Naive thymus-derived CD8-positive, alpha-beta T cell (primary cell): ENCODE results near the gene LTC4S. TPM values are rescaled to one million over a fixed set of nuclear protein-coding genes. Genes with fewer than 3 reads are reported as not detected.
A peak's percentile ranks its signal among the peaks of the same experiment; 100 is the strongest.

ENCODE experiments used
- ATAC-seq, 2 donors: fragments of 150-1000 bp; cut with Tn5 transposase in 1 of 2; sonication (Bioruptor Pico), chemical (Tn5 transposase) in 1 of 2; 1 replicate in 1 of 2; 2 replicates in 1 of 2; pipeline ENCODE4 v1.10.0; 2021; ENCODE audit warnings: mild to moderate bottlenecking in 2 of 2, moderate library complexity in 2 of 2
- POLR2A ChIA-PET: fragments of 350-600 bp; sonication (Branson Sonifier 250); formaldehyde crosslinking; loops from one replicate; lab custom pipeline; 2021; ENCODE audit warnings: antibody characterized with exemption; lab: Charles Lee
- DNase-seq, 10 donors: peaks; one replicate each; pipeline versions ENCODE4 v3.0.0 to v3.0.0-alpha.2; 2020 to 2022
- H3K27ac Mint-ChIP-seq, 10 donors: one replicate each; pipeline ENCODE4 v1.8.0; 2020 to 2022; ENCODE audit warnings: mild to moderate bottlenecking in 10 of 10, mixed read lengths in 10 of 10, moderate library complexity in 4 of 10, inconsistent platforms in 1 of 10
- H3K27me3 Mint-ChIP-seq, 5 donors: one replicate each; pipeline ENCODE4 v1.8.0; 2021 to 2022; ENCODE audit warnings: mixed read lengths in 5 of 5
- H3K36me3 Mint-ChIP-seq, 3 donors: one replicate each; pipeline ENCODE4 v1.8.0; 2020 to 2022; ENCODE audit warnings: mixed read lengths in 3 of 3, mild to moderate bottlenecking in 2 of 3, inconsistent platforms in 1 of 3
- H3K4me1 Mint-ChIP-seq, 4 donors: one replicate each; pipeline ENCODE4 v1.8.0; 2021 to 2022; ENCODE audit warnings: mixed read lengths in 4 of 4
- H3K4me3 Mint-ChIP-seq, 10 donors: one replicate each; pipeline ENCODE4 v1.8.0; 2020 to 2022; ENCODE audit warnings: mild to moderate bottlenecking in 10 of 10, mixed read lengths in 10 of 10, moderate library complexity in 6 of 10, inconsistent platforms in 1 of 10
- H3K9me3 Mint-ChIP-seq, 9 donors: one replicate each; pipeline ENCODE4 v1.8.0; 2020 to 2022; ENCODE audit warnings: mixed read lengths in 9 of 9, mild to moderate bottlenecking in 3 of 9, inconsistent platforms in 1 of 9, moderate library complexity in 1 of 9
- polyA plus RNA-seq, 3 donors: library from polyadenylated mRNA; unstranded; fragments of 300-500 nt; fragmentation: Illumina TruSeq; gene quantifications; one replicate each; pipeline ENCODE4 v1.2.3, GENCODE V29; 2021
- total RNA-seq, 8 experiments: library from RNA in 2 of 8; stranded (reverse) in 2 of 8; gene quantifications; one replicate each; pipeline ENCODE4 v1.2.3 and lab custom pipeline; 2021 to 2026

LTC4S gene
- total and polyA plus RNA-seq, 5 experiments from 2014 or later = 1.5 to 6.1 (median 2.9) TPM

DNA sequence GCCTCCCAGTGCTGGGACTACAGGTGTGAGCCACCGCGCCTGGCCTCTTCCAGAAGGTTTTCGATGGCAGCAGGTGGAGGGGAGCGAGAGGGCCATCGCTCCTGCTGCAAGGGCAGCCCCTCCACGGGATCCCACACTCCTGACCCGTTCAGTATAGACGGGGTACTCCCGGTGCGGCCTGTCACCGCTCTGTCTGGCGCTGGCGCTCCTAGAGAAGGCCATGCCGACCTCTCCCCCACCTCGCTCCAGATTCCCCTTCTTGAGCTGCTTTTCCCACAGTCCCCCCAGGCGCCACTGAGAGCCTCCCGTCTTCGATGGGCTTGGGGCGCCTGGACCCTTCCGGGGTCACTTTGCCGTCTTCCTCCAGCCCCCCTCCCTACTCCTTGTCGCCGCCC, 22.6 kb downstream of the LTC4S start:
- Mint-ChIP-seq H3K36me3 (peaks cover 0 to 14% (median 0%) of the 10 kb centered on the region in 3 donors), H3K9me3 (no peaks in the 10 kb centered on the region), H3K27me3 (no peaks in the 10 kb centered on the region), H3K27ac (no peak overlapping the region), H3K4me3 (peak overlapping the region in 6 of 10 donors; percentile 4 to 82 (median 29)), H3K4me1 (peaks cover 16 to 37% (median 29%) of the 10 kb centered on the region in 4 donors)
- ATAC-seq (no peak), DNase-seq (no peak)
- POLR2A ChIA-PET = interaction anchor here (0.5 to 1.8 kb wide), 2 partner anchors 10 to 132 kb away, joined by 6 to 7 read pairs; partner anchors contain the start of gene MGAT4B

DNA sequence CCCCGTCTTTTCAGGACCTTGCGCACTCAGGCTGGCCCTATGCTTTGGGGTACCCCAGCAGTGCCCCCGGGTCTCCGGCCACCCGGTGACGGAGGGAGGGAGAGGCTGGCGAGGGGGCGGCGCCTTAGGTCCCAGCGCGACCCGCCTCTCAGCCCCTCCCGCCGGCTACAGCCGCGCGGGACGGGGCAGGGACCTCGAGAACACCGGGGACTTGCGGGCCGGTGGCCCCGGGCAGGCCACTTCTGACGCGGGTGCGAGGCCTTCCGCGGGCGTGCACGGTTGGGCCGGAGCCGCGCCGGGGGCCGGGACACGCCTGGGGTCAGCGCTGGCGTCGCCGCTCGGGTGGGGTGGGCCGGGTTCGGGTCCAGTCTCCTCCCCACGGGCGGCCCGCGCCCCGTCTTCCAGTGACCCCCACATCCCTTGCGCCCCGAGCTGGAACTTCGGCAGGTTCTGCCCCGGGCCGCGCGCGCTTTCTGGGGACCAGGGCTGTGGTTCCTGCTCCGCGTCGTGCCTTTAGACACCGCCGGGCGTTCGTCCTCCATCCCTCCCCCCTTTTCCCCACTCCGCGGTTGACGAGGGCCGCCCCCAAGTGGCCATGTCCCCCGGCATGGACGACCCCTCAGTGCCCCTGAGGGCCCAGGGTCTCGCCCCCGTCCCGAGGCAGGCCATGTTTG, 23.1 kb downstream of the LTC4S start:
- Mint-ChIP-seq H3K27me3 (peaks cover 0 to 2% (median 0%) of the 10 kb centered on the region in 5 donors), H3K36me3 (peaks cover 0 to 14% (median 0%) of the 10 kb centered on the region in 3 donors), H3K4me1 (peaks cover 19 to 42% (median 34%) of the 10 kb centered on the region in 4 donors), H3K4me3 (peak overlapping the region in 9 of 10 donors; percentile 30 to 95 (median 84)), H3K9me3 (no peaks in the 10 kb centered on the region), H3K27ac (peak overlapping the region in 2 of 10 donors; percentile 64 to 85)
- ATAC-seq (no peak), DNase-seq (no peak)
- POLR2A ChIA-PET = interaction anchor here (0.7 to 6.8 kb wide), 5 partner anchors 10 to 194 kb away, joined by 3 to 154 read pairs (median 6); partner anchors contain the start of genes HNRNPH1 and MGAT4B

DNA sequence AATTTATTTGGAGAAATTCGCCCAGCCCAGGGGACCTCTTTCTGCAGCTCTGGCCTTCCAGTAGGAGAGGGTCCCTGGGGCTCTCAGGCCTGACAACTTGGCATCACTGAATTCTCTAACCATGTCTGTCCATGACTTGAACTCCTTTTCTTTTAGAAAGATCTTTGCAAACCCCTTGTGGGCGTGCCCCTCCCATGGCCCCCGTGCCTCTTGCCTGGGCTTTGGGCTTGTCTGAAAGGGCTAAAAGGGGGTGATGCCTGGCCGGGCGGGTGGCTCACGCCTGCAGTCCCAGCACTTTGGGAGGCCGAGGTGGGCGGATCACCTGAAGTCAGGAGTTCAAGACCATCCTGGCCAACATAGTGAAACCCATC, 23.7 kb downstream of the LTC4S start:
- H3K4me1 Mint-ChIP-seq = peaks cover 25 to 47% (median 39%) of the 10 kb centered on the region in 4 donors
- no peak for ATAC-seq
- H3K9me3 Mint-ChIP-seq = no peaks in the 10 kb centered on the region
- peaks cover 0 to 2% (median 0%) of the 10 kb centered on the region in 5 donors for H3K27me3 Mint-ChIP-seq
- DNase-seq = no peak
- H3K4me3 Mint-ChIP-seq = peak overlapping the region; percentile 30 to 95 (median 84)
- POLR2A ChIA-PET = interaction anchor here (0.7 to 6.8 kb wide), 6 partner anchors 8 to 194 kb away, joined by 3 to 154 read pairs (median 5); partner anchors contain the start of genes HNRNPH1 and MGAT4B
- peak overlapping the region in 6 of 10 donors; percentile 22 to 92 (median 82) for H3K27ac Mint-ChIP-seq
- peaks cover 0 to 14% (median 0%) of the 10 kb centered on the region in 3 donors for H3K36me3 Mint-ChIP-seq

DNA sequence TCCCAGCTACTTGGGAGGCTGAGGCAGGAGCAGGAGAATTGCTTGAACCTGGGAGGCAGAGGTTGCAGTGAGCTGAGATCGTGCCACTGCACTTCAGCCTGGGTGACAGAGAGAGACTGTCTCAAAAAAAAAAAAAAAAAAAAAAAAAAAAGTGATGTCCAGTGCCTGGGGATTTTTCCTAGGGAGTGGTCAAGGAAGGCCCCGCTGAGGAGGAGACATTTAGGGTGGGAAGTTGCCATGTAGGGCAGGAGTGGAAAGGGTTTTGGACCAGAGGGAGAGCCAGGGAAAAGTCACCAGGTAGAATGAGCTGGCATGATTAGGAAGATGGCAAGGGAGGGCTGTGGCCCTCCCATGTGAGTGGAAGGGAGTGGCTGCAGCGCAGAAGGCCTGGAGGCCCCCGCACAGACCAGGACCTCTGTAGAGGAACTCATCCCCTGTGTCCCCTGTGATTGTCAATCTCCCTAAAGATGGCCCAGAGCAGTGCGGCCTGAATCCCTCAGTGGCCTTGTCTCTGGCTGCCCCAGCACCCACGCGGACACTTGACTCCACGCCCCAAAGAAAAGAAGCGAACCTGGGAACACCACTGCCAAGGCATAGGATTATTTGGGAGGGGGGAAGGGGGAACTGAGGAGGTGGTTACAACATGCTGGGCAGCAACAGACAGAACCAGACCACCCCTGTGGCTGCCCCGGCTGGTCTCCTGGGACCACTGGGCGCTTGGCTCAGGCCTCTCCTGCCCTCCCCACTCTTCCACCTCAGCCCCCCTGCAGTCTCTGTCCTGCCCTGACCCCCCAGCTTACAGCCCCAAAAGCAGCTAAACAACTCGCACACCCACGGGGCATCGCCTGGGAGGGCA, 24.3 kb downstream of the LTC4S start:
- Mint-ChIP-seq H3K36me3 (peaks cover 0 to 12% (median 0%) of the 10 kb centered on the region in 3 donors), H3K9me3 (no peaks in the 10 kb centered on the region), H3K27me3 (peaks cover 0 to 2% (median 0%) of the 10 kb centered on the region in 5 donors), H3K4me1 (peaks cover 26 to 54% (median 46%) of the 10 kb centered on the region in 4 donors), H3K27ac (peak overlapping the region; percentile 47 to 94 (median 84)), H3K4me3 (peak overlapping the region; percentile 73 to 95 (median 84))
- ATAC-seq (no peak), DNase-seq (no peak)
- POLR2A ChIA-PET = interaction anchor here (0.7 to 6.8 kb wide), 8 partner anchors 9 to 164 kb away, joined by 3 to 154 read pairs (median 5); partner anchors contain the start of genes LTC4S and MGAT4B

DNA sequence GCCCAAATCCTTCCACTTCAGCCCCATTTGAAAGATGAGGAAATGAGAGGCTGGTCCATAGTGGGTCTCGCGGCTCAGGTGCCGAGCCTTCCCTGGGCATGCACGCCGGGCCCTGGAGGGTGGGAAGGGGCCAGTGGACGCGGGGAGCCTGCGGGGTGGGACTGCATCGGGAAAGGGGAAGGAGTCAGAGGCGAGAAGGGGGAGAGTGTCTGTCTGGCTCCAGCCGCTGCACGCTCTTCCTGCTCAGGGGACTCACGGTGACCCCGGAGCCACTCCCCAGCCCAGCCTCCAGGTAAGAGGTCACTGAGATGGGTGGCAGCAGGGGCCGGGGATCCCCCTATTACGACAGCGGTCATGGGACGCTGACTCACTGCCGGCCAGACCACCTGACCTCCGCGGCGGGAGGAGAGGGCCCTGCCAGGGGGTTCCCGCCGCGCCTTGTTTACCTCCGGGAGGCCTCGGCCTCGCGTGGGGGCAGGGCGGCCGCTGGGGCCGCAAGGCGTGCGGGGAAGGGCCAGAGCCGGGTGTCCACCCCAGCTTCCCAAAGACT, 25.0 kb downstream of the LTC4S start:
- Mint-ChIP-seq H3K27me3 (peaks cover 0 to 2% (median 0%) of the 10 kb centered on the region in 5 donors), H3K4me3 (peak overlapping the region; percentile 73 to 95 (median 84)), H3K36me3 (peaks cover 0 to 16% (median 0%) of the 10 kb centered on the region in 3 donors), H3K9me3 (no peaks in the 10 kb centered on the region), H3K4me1 (peaks cover 28 to 55% (median 50%) of the 10 kb centered on the region in 4 donors), H3K27ac (peak overlapping the region; percentile 41 to 94 (median 86))
- DNase-seq (peak; percentile 63 to 92 (median 77)), ATAC-seq (peak; percentile 42 to 63)
- POLR2A ChIA-PET = interaction anchor here (0.6 to 6.8 kb wide), 9 partner anchors 8 to 96 kb away, joined by 3 to 154 read pairs (median 12); partner anchors contain the start of genes LTC4S, MAML1 and MGAT4B

DNA sequence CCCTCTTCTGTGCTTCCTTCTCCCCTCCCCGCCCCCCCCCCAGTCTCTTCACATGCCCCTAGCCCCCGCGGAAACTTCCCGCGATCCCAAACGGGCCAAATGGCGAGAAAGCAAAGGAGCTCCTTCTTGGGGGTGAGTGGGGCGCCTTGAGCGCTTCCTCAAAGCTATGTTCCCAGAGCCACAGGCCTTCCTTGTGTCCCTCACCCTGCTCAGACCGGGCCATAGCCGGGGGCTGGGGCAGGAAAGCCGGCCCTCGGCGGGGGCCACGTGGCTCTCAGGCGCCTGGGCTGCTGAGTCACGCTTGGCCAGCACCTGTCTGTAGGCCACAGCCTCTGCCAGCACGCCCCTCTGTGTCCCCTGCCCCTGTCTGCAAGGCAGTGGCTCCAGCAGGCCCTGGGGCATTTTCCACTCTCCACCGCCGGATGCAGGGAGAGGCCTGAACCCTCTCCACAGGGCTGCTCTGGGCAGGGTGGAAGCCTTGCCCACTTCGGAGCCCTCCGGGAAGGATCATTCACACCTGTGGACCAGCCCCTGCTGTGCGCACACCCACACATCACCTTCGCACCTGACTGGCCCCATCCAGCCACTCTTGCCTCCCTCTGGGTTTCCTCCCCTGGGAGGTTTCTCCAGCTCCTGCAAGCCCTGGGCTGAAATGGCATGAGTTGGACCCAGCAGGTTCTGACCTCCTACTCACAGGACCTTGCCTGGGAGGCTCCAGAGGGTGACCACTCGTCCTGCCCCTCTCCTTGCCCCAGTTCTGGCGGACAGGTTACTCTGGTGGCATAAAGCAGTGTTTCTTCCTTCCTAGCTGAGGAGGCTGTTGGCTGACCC, 25.7 kb downstream of the LTC4S start:
- H3K4me1 Mint-ChIP-seq = peaks cover 29 to 61% (median 52%) of the 10 kb centered on the region in 4 donors
- ATAC-seq = peak; percentile 1 to 7

DNA sequence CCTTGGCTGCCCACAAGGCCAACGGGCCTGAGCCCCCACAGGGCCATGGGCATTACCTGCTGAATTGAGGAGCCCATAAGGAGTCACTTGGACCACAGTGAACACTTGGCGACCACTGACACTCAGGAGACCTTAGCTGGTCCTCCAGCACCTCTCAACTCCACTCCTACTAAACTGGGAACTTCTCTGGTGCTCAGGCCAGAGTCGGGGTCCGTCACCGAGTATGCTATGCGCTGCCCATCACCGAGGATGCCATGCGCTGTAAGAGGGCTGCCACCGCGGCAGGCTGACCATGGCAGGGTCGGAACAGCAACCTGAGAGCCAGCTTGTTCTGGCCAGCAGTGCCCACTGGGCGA, 26.3 kb downstream of the LTC4S start:
- DNase-seq = peak in 1 of 10 donors; percentile 32
- Mint-ChIP-seq H3K4me1 (peaks cover 32 to 66% (median 58%) of the 10 kb centered on the region in 4 donors), H3K27me3 (peaks cover 0 to 2% (median 0%) of the 10 kb centered on the region in 5 donors), H3K36me3 (peaks cover 0 to 28% (median 4%) of the 10 kb centered on the region in 3 donors), H3K27ac (peak overlapping the region; percentile 85 to 94 (median 89)), H3K4me3 (peak overlapping the region; percentile 74 to 97 (median 84)), H3K9me3 (no peaks in the 10 kb centered on the region)
- POLR2A ChIA-PET = interaction anchor here (0.6 to 6.8 kb wide), 13 partner anchors 9 to 1193 kb away, joined by 3 to 154 read pairs (median 10); partner anchors contain the start of genes CLK4, HNRNPH1, LTC4S and MAML1
- ATAC-seq = no peak

More for the DNA sequence above, 25.7 kb downstream of the LTC4S start:
- peaks cover 0 to 2% (median 0%) of the 10 kb centered on the region in 5 donors for H3K27me3 Mint-ChIP-seq
- H3K27ac Mint-ChIP-seq = peak overlapping the region; percentile 85 to 94 (median 89)
- peaks cover 0 to 22% (median under 1%) of the 10 kb centered on the region in 3 donors for H3K36me3 Mint-ChIP-seq
- peak in 3 of 10 donors; percentile 28 to 40 (median 39) for DNase-seq
- peak overlapping the region; percentile 74 to 97 (median 84) for H3K4me3 Mint-ChIP-seq
- no peaks in the 10 kb centered on the region for H3K9me3 Mint-ChIP-seq
- POLR2A ChIA-PET = interaction anchor here (0.6 to 6.8 kb wide), 15 partner anchors 8 to 1193 kb away, joined by 3 to 154 read pairs (median 4); partner anchors contain the start of genes CLK4, HNRNPH1, LTC4S and MAML1

DNA sequence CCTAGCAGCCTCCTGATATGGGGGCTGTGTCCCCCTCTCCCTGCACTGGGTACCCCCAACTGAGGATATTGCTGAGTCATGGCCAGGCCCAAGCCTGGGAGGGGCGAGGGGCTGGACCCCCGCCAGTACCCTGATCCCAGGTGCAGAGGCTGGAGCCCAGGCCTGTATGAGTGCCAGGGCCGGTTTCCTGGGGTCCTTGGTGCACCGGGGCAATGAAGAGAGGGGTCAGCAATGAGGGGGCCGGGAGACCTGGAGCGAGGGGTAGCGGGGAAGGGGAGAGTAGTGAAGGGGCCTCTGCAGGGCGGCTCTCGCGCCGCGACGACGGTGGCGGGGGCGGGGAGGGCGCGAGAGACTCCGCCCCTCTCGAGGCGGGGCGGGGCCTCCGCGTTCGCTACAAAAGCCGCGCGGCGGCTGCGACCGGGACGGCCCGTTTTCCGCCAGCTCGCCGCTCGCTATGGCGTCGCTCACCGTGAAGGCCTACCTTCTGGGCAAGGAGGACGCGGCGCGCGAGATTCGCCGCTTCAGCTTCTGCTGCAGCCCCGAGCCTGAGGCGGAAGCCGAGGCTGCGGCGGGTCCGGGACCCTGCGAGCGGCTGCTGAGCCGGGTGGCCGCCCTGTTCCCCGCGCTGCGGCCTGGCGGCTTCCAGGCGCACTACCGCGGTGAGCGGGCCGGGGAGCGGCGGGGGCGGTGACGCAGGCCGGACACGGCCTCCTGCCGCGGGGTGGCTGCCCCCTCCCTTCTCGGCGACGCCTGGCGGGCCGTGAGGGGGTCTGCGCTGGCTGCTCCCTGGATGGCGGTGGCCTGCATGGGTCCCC, 26.9 kb downstream of the LTC4S start, which contains the start of gene SQSTM1:
Gene SQSTM1 (plus strand): TSS at position 423 of the 815 bp plus-strand sequence. CDS start 32 bp downstream, at position 455.
- peak; percentile 47 to 54 for ATAC-seq
- peaks cover 0 to 2% (median 0%) of the 10 kb centered on the region in 5 donors for H3K27me3 Mint-ChIP-seq
- H3K4me3 Mint-ChIP-seq = peak within 1 kb of the TSS; percentile 92 to 99 (median 95)
- peaks cover 33 to 63% (median 60%) of the 10 kb centered on the region in 4 donors for H3K4me1 Mint-ChIP-seq
- peaks cover 0 to 31% (median 4%) of the 10 kb centered on the region in 3 donors for H3K36me3 Mint-ChIP-seq
- H3K9me3 Mint-ChIP-seq = no peaks in the 10 kb centered on the region
- DNase-seq = peak; percentile 69 to 87 (median 82)
- POLR2A ChIA-PET = interaction anchor here (0.6 to 6.8 kb wide), 12 partner anchors 10 to 197 kb away, joined by 3 to 154 read pairs (median 11); partner anchors contain the start of genes HNRNPH1, LTC4S, MAML1 and MGAT4B
- peak within 1 kb of the TSS; percentile 92 to 99 (median 98) for H3K27ac Mint-ChIP-seq

DNA sequence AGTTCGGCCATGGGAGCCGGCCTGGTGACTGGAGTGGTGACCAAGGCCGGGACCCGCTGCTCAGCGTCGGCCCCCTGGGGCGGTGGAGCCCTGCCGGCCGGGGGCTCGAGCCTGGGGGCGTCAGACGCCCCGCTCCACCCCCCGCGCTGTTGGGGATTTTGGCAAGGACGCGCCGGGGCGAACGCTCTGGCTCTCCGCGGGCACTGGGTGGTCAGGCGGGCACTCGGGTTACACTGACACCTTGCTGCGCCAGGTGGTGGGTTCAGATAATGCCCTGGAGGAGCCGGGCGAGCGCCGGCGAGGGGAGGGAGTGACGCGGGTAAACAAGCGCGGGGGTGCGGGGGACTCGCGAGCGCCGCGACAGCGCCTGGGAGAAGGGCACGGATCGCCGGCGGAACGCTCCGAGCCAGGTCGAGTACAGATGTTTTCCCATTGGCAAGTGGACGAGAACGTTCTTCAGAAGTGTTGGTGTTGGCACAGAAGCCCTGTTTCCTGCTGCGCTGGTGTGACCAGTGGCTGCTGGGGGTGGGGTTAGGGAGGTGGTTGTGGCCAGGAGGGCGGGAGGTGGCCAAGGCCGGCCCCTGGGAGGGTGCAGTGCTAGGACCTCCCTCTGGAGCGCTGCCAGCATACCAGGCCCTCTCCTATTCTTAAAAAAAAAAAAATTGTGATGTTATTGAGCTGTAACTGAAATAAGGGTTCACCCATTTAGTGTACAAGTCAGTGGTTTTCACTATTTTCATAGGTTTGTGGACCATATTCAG, 27.7 kb downstream of the LTC4S start:
- POLR2A ChIA-PET = interaction anchor here (0.7 to 6.8 kb wide), 15 partner anchors 8 to 198 kb away, joined by 3 to 154 read pairs (median 8); partner anchors contain the start of genes HNRNPH1, LTC4S, MGAT4B and MRNIP
- peak; percentile 57 to 68 for ATAC-seq
- Mint-ChIP-seq H3K4me1 (peaks cover 32 to 60% (median 58%) of the 10 kb centered on the region in 4 donors), H3K4me3 (peak overlapping the region; percentile 92 to 99 (median 95)), H3K36me3 (peaks cover 0 to 38% (median 4%) of the 10 kb centered on the region in 3 donors), H3K9me3 (no peaks in the 10 kb centered on the region), H3K27me3 (peaks cover 0 to 2% (median 0%) of the 10 kb centered on the region in 5 donors), H3K27ac (peak overlapping the region; percentile 92 to 99 (median 98))
- DNase-seq = peak; percentile 82 to 94 (median 88)
